ENCODE results near the gene TMEM266. TPM values are rescaled to one million over a fixed set of nuclear protein-coding genes. Genes with fewer than 3 reads are reported as not detected.

The TMEM266 gene
- total and polyA plus RNA-seq, 2 of the 4 experiments (the other 2 are of a cell fraction), result not detected

DNA sequence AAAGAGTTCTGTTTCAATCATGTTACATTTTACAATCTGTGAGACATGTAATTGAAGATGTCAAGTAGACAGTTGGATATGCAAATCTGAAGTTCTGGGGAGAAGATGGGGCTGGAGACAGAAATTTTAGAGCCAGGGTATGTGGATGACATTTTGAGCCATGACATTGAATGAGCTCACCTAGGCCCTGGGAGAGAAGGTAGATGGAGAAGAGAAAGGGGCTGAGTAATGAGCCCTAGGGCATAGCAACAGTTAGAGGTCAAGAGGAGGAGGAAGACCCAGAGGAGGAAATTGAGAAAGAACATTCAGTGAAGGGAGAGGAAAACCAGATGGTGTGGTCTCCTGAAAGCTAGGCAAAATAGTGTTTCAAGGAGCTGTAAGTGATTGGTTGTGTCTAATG is 15.3 kb downstream of the TMEM266 start:
- Histone ChIP-seq H3K4ac (ENCODE audit: low read depth, low read length) (no peak overlapping the region), H2AFZ (replicated peaks; ENCODE audit: low read length, poor library complexity) (no peak overlapping the region), H2BK15ac (ENCODE audit: low read depth, low read length) (no peak overlapping the region), H2BK5ac (ENCODE audit: low read depth, low read length, poor library complexity, severe bottlenecking) (no peak overlapping the region), H2BK20ac (ENCODE audit: low read depth, low read length) (no peak overlapping the region), H3K4me1 (ENCODE audit: control insufficient read depth, insufficient read depth, low read length) (no peaks in the 10 kb centered on the region), H3K9ac (ENCODE audit: low read depth, low read length) (no peak overlapping the region), H3K36me3 (ENCODE audit: control insufficient read depth, insufficient read depth, low read length) (no peaks in the 10 kb centered on the region), H3K27me3 (ENCODE audit: control insufficient read depth, insufficient read depth, low read length) (peaks cover 24% of the 10 kb centered on the region), H2AK5ac (ENCODE audit: low read depth, low read length) (no peak overlapping the region), H3K4me2 (ENCODE audit: low read depth, low read length) (no peak overlapping the region), H4K8ac (ENCODE audit: low read depth in 2 of 2, low read length in 2 of 2) (no peak overlapping the region), H4K5ac (ENCODE audit: low read depth, low read length) (no peak overlapping the region), H3K56ac (ENCODE audit: extremely low read depth, insufficient read depth, low read length) (no peak overlapping the region), H3K9me3 (ENCODE audit: control insufficient read depth, insufficient read depth, low read length) (no peaks in the 10 kb centered on the region), H3K23ac (ENCODE audit: low read depth, low read length) (no peak overlapping the region), H3K9me1 (ENCODE audit: insufficient read depth, low read length) (no peaks in the 10 kb centered on the region), H3K79me1 (ENCODE audit: low read depth in 1 of 2, low read length in 2 of 2) (no peaks in the 10 kb centered on the region), H3K4me3 (ENCODE audit: insufficient read depth, low read depth, low read length) (no peak overlapping the region), H3K14ac (replicated peaks; ENCODE audit: low read depth, low read length) (no peak overlapping the region), H3K18ac (ENCODE audit: low read depth, low read length) (no peak overlapping the region), H2AK9ac (replicated peaks; ENCODE audit: low read depth, low read length, poor library complexity) (no peak overlapping the region), H2BK120ac (ENCODE audit: low read depth, low read length) (no peak overlapping the region), H3K27ac (ENCODE audit: insufficient read depth, low read length) (no peak overlapping the region), H4K91ac (ENCODE audit: insufficient read depth, low read depth, low read length) (no peak overlapping the region), H4K20me1 (ENCODE audit: insufficient read depth, low read length) (no peaks in the 10 kb centered on the region)
- in situ Hi-C loops (cut with MboI; ENCODE audit: low sequenced_read_pairs), result no loop called here
- TF ChIP-seq CHD1 (IDR thresholded peaks at IDR 0.05; ENCODE audit: low read depth, low read length) (no peak), RAD21 (IDR thresholded peaks at IDR 0.05; ENCODE audit: low read length) (no peak), USF2 (IDR thresholded peaks at IDR 0.05; ENCODE audit: low read depth, low read length) (no peak), RCOR1 (IDR thresholded peaks at IDR 0.05; ENCODE audit: insufficient replicate concordance, low read length) (no peak), FOS (IDR thresholded peaks at IDR 0.05; ENCODE audit: low read depth, low read length) (no peak), NFE2L2 (IDR thresholded peaks at IDR 0.05; ENCODE audit: low read depth, low read length) (no peak), BHLHE40 (IDR thresholded peaks at IDR 0.05; ENCODE audit: low read depth, low read length) (no peak), POLR2A (IDR thresholded peaks at IDR 0.05; ENCODE audit: low read depth, low read length) (no peak), MXI1 (IDR thresholded peaks at IDR 0.05; ENCODE audit: borderline replicate concordance, low read depth, low read length) (no peak), CTCF (conservative IDR thresholded peaks at IDR 0.05; ENCODE audit: low read depth, low read length) (no peak), SMC3 (IDR thresholded peaks at IDR 0.05; ENCODE audit: low read depth, low read length) (no peak), RFX5 (IDR thresholded peaks at IDR 0.05; ENCODE audit: low read depth, low read length) (no peak), MAZ (IDR thresholded peaks at IDR 0.05; ENCODE audit: borderline replicate concordance, low read depth, low read length) (no peak), CEBPB (IDR thresholded peaks at IDR 0.05; ENCODE audit: low read depth, low read length) (no peak)
- TF ChIP-seq, protein P1, sequence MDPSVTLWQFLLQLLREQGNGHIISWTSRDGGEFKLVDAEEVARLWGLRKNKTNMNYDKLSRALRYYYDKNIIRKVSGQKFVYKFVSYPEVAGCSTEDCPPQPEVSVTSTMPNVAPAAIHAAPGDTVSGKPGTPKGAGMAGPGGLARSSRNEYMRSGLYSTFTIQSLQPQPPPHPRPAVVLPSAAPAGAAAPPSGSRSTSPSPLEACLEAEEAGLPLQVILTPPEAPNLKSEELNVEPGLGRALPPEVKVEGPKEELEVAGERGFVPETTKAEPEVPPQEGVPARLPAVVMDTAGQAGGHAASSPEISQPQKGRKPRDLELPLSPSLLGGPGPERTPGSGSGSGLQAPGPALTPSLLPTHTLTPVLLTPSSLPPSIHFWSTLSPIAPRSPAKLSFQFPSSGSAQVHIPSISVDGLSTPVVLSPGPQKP (IDR thresholded peaks at IDR 0.05; ENCODE audit: borderline replicate concordance, low read depth, low read length), result no peak
- CTCF ChIA-PET, result no interaction called here
- no TSS peak for BruUV-seq (replicated peaks)
- dilution Hi-C loops (cut with HindIII; ENCODE audit: low sequenced_read_pairs, unreplicated experiment), result no loop called here
- POLR2A ChIA-PET (ENCODE audit: unreplicated experiment), result no interaction called here
- intact Hi-C loops (cut with micrococcal nuclease), result no loop called here
- DNase-seq (no peak), ATAC-seq (ENCODE audit: low read depth) (no peak)
